IPS-15b (cell line): ENCODE results near the gene KITLG.
"Not testable (repeated sequence)": the region's sequence is repeated elsewhere in the genome, so short reads cannot be mapped to it uniquely, and the experiment has no call there.

Experiments used
- H3K27me3 ChIP-seq: one replicate; pipeline ENCODE4 v1.6.1; 2013; ENCODE audit warnings: low read length; ENCODE audit not compliant: control insufficient read depth, insufficient read depth
- H3K36me3 ChIP-seq: one replicate; pipeline ENCODE4 v1.6.1; 2013; ENCODE audit warnings: low read length; ENCODE audit not compliant: control insufficient read depth, insufficient read depth
- H3K4me1 ChIP-seq: one replicate; pipeline ENCODE4 v1.6.1; 2013; ENCODE audit warnings: mild to moderate bottlenecking, low read length; ENCODE audit not compliant: control insufficient read depth, insufficient read depth
- H3K4me3 ChIP-seq: one replicate; pipeline ENCODE4 v1.5.1; 2013; ENCODE audit warnings: low read depth, low read length
- H3K9ac ChIP-seq: one replicate; pipeline ENCODE4 v1.6.1; 2013; ENCODE audit warnings: low read depth, mild to moderate bottlenecking, low read length
- H3K9me3 ChIP-seq: one replicate; pipeline ENCODE4 v1.6.1; 2013; ENCODE audit warnings: mild to moderate bottlenecking, low read length; ENCODE audit not compliant: control insufficient read depth, insufficient read depth

Gene KITLG

DNA sequence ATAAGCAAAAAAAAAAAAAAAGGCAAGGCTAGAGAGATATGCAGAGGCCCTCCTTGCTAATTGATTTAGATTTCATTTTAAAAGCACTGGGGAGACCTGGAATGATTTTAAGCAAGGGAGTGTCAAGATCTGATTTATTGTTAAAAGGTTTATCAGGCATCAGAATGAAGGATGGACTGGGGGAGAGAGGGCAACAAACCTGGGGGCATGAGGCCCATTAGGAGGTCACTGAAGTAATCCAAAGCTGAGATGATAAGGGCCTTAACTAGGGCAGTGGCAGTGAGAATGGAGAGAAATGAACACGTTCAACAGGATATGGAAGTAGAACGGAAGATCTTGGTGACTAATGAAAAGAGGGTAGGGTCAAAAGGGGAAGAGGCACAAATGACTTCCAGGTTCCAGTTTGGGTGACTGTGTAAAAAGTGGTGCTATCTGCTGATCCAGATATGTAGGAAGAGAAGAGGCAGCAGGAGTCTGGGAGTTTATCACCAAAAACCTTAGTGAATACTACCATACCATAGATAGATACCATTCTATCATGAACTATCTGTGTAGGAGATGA, 24.0 kb downstream of the KITLG start:
- no peaks in the 10 kb centered on the region for H3K36me3 ChIP-seq
- H3K4me3 ChIP-seq = no peak overlapping the region
- H3K9ac ChIP-seq = no peak overlapping the region
- H3K4me1 ChIP-seq = no peaks in the 10 kb centered on the region
- no peaks in the 10 kb centered on the region for H3K9me3 ChIP-seq
- H3K27me3 ChIP-seq = no peaks in the 10 kb centered on the region

DNA sequence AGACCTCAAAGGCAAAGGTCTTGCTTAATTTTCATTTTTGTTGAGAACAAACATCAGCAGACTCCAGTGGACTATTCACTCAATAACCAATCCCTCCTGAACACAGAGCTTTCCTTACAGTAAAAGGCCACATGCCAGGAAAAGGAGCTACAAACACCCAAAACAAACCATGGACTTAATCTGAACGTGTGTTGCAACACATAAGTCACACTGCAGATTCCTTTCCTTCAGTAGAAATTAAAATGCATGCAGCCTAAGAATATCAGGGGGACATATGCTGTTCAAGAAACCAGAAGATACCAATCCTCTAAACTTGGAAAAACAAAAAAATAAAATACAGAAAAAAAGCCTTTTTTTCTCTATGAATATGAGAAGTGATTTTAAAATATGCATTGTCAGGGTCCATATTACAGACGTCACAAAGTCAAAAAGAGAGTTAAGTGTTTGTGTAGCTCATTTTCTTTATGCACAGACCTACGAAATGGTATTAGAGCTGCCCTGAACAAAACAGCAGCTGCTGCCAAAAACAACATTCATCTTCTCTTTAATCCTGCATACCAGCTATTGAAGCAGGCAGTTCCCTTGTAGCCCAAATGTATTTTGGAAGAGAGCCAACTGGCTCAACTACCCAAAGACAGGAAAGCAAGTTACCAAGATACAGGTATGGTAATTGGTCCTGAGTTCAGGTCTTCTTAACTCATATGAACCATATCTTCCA, 26.2 kb downstream of the KITLG start:
- no peaks in the 10 kb centered on the region for H3K9me3 ChIP-seq
- no peaks in the 10 kb centered on the region for H3K4me1 ChIP-seq
- H3K9ac ChIP-seq = no peak overlapping the region
- no peak overlapping the region for H3K4me3 ChIP-seq
- no peaks in the 10 kb centered on the region for H3K27me3 ChIP-seq
- no peaks in the 10 kb centered on the region for H3K36me3 ChIP-seq

DNA sequence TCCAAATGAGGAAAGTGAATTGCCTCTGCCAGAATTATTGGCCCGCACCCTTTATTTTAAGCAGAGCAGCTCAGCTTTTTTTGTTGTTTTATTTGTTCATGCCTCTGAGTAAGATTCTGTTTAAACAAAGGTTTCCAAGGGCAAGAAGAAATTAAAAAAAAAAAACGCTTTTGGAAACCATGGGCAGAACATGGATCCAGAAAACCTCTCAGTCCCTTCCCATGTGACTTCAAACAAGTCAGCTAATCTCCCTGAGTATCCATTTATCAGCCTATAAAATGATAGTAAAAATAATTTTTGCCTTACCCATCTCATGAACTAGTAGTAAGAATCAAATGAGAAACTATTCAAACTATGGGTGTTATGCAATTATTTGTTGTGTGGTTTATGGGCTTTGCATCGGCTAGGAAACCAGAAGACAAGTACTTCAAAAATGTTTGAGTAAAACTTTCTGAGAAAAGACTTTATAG, 27.6 kb downstream of the KITLG start:
- no peaks in the 10 kb centered on the region for H3K36me3 ChIP-seq
- no peaks in the 10 kb centered on the region for H3K9me3 ChIP-seq
- H3K4me1 ChIP-seq = no peaks in the 10 kb centered on the region
- no peaks in the 10 kb centered on the region for H3K27me3 ChIP-seq
- no peak overlapping the region for H3K4me3 ChIP-seq
- no peak overlapping the region for H3K9ac ChIP-seq

DNA sequence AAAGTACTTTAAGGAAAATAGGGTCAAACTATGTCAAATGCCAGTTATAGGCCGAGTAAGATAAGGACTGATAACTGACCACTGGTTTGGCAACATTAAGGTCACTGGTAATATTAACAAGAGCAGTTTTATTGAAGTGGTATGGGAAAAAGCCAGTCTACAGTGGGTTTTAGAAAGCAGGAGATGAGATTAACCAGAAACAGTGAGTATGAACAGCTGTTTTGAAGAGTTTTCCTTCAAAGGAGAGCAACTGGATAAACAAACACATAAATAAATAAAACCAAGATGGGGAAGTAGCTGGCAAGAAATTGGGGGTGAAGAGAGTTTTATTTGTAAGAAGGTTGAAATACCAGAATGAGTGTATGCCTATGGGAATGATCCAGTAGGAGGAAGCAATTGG, 30.3 kb downstream of the KITLG start:
- H3K27me3 ChIP-seq = no peaks in the 10 kb centered on the region
- no peak overlapping the region for H3K4me3 ChIP-seq
- H3K9ac ChIP-seq = no peak overlapping the region
- no peaks in the 10 kb centered on the region for H3K4me1 ChIP-seq
- no peaks in the 10 kb centered on the region for H3K36me3 ChIP-seq
- no peaks in the 10 kb centered on the region for H3K9me3 ChIP-seq

DNA sequence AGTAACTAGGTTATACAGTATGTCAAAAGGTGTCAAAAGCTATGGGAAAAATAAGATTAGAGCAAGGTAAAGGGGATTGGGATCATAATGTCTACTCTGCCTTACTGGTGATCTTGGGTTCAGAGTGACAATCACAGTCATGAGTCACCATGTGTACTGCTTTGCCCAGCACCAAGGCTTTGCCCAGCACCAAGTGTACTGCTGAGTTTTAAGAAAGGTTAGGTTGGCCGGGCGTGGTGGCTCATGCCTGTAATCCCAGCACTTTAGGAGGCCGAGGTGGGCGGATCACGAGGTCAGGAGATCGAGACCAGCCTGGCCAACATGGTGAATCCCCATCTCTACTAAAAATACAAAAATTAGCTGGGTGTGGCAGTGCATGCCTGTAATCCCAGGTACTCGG, 32.3 kb downstream of the KITLG start:
- H3K4me3 ChIP-seq = not testable (repeated sequence)

DNA sequence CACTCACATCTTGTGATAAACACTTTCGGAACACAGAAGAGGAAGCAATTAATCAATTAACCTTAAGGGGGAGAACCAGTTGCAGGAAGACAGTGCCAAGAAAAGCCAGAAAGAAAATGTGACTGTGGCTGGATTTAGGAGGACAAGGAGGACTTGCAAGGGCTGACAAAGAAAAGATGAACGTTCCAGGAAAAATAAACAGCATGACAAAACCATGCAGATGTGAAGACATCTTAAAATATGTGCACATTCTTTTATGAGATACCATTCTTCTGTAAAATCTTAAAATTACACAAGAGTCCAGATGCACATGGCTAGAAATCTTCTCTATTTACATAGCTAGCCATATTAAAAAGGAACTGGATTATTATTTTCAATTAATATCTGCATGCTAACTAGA, 33.4 kb downstream of the KITLG start:
- H3K9ac ChIP-seq = no peak overlapping the region
- H3K4me3 ChIP-seq = no peak overlapping the region
- no peaks in the 10 kb centered on the region for H3K4me1 ChIP-seq
- H3K9me3 ChIP-seq = no peaks in the 10 kb centered on the region
- no peaks in the 10 kb centered on the region for H3K27me3 ChIP-seq
- H3K36me3 ChIP-seq = no peaks in the 10 kb centered on the region

More for the DNA sequence above, 32.3 kb downstream of the KITLG start:
- not testable (repeated sequence) for H3K9me3 ChIP-seq, H3K4me1 ChIP-seq, H3K36me3 ChIP-seq, H3K9ac ChIP-seq, H3K27me3 ChIP-seq

DNA sequence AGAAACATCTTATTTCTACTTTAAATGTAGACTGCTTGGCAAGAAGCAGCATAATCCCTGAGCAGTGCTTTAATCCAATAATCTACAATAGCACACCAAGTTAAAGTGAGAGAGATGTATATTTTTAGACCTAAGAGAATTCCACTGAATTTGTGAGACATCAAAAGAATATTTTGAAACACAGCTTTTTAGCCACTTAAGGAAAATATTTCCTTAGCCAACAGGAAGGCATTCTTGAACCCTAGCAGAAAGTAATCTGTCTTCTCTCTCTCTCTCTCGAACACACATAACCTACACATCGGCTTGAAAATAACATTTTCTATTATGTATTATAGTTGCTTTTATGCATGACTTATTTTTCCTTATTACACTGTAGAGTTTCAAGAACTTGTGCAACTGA, 34.0 kb downstream of the KITLG start:
- H3K9me3 ChIP-seq = no peaks in the 10 kb centered on the region
- H3K4me3 ChIP-seq = no peak overlapping the region
- no peaks in the 10 kb centered on the region for H3K4me1 ChIP-seq
- H3K36me3 ChIP-seq = no peaks in the 10 kb centered on the region
- H3K9ac ChIP-seq = no peak overlapping the region
- no peaks in the 10 kb centered on the region for H3K27me3 ChIP-seq

DNA sequence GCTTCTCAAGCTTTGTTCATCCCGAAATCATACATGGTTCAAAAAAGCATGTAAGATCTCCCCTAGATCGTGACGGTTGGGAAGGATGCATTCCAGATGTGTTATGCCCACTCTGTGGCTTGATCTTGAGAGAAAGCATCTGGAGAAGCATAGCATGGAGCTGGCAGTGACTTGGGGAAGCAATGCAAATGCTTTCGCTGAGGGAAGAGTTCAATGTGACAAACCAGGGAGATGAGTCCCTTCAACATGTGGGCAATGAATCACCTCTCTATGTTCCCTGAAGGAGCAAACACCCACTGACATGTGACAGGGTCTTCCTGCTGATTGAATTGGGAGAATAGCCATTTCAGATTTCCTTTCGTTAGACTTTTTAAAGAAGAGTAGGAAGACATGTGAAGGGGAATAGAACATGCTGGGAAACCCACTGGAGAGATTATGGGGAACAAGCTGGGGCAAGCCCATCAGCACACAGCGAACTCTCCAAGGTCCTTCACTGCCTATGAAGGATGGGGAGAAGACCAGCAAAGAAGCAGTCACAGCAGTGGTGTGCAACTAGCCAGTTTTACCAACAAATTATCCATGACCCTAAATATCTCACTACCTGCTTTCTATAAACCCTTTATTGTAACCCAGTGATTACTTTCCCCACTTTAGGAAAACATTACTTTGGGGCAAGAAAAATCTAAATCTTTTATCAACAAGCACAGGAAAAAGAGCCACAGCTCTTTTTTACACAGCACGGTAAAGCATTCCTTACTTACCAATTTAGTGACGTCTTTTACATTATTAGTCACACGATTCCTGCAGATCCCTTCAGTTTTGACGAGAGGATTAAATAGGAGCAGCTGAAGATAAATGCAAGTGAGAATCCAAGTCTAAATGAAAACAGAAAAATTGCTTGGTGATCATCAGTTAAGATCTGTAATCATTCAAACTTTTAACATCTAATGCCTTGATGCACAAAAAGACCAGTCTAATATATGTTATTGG, 35.0 kb downstream of the KITLG start:
- H3K4me3 ChIP-seq = no peak overlapping the region

DNA sequence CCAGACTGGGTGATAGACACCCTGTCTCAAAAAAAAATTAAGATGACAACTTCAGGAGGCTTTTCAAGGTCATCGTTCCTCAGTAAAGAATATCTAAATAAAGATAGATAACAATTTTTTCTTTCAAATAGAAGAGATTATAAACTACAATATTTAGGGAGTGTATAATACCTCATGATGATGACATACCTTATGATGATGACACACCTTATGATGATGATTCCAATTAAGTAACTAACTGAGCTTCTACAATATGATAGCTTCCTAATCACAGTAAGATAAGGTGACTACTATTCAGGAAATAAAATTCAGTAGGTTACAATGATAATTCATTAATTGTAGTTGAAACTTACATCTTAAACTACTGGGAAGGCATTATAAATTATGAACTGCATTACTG, 40.4 kb downstream of the KITLG start:
- H3K9me3 ChIP-seq = no peaks in the 10 kb centered on the region
- no peaks in the 10 kb centered on the region for H3K36me3 ChIP-seq
- no peaks in the 10 kb centered on the region for H3K27me3 ChIP-seq
- H3K4me1 ChIP-seq = no peaks in the 10 kb centered on the region
- no peak overlapping the region for H3K9ac ChIP-seq
- H3K4me3 ChIP-seq = no peak overlapping the region

More for the DNA sequence above, 35.0 kb downstream of the KITLG start:
- Histone ChIP-seq H3K4me1 (no peaks in the 10 kb centered on the region), H3K27me3 (no peaks in the 10 kb centered on the region), H3K9me3 (no peaks in the 10 kb centered on the region), H3K9ac (no peak overlapping the region), H3K36me3 (no peaks in the 10 kb centered on the region)

DNA sequence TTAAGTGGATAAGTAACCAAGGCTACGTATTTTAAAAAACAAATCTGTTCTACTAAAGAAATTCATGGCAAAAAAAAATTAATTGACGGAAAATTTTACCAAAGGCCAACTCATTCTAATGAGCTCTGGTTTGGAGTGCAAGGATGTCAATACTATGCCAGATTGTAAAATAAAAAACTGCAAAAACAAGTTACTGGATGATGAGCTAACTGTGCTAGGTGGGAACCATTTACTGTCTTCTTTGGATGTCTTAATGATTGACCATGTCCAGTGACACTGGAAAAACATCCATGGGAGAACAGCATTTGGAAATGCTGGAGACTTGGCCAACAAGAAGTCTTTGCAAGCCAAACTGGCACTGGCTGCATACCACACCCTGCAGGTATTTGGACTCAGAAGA, 41.6 kb downstream of the KITLG start:
- H3K36me3 ChIP-seq = no peaks in the 10 kb centered on the region
- no peaks in the 10 kb centered on the region for H3K27me3 ChIP-seq
- H3K9me3 ChIP-seq = no peaks in the 10 kb centered on the region
- H3K9ac ChIP-seq = no peak overlapping the region
- H3K4me1 ChIP-seq = no peaks in the 10 kb centered on the region
- H3K4me3 ChIP-seq = no peak overlapping the region

DNA sequence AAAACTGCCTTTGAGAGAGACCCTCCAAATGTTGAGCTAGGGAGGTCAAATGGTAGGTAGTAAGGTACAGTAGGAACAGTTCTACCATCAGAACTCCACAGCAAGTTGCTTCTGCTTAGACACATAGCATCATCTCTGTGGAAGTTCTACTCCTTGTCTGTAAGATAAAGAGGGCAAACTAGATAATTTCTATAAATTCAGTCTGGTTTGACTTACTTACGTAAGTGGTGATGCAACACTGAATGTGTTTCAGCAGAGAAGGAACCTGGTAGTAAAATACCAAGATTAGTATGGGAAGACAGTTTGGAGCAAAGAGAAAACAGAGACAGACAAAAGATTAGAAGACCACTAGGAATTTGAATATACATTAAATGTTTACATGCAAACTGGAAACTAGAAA, 42.0 kb downstream of the KITLG start:
- Histone ChIP-seq H3K36me3 (no peaks in the 10 kb centered on the region), H3K4me1 (no peaks in the 10 kb centered on the region), H3K9ac (no peak overlapping the region)

More for the DNA sequence above, 42.0 kb downstream of the KITLG start:
- no peaks in the 10 kb centered on the region for H3K27me3 ChIP-seq
- H3K4me3 ChIP-seq = no peak overlapping the region
- H3K9me3 ChIP-seq = no peaks in the 10 kb centered on the region
